ENCODE results near the gene OSTC.

Gene OSTC

DNA sequence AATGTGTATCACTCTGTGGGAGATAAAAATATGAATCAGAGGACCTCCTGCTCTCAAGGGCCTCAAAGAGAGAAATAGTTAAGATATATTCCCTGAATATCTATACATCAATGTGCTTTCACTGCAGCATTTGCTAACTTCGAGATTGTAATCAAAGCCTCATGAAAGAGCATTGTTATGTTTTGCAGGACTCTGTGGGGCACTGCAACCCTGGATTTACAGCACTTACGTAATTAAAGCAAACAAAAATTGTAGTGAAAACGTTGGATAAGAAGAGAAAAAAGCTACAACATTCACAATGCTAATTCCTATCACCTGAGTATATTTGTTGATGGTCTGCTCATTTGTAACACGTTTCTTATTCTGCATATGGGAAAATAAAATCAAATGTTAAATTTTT lies 64.5 kb downstream of the OSTC start:
- DNase-seq (ENCODE audit: low read depth, low spot score), result no peak

DNA sequence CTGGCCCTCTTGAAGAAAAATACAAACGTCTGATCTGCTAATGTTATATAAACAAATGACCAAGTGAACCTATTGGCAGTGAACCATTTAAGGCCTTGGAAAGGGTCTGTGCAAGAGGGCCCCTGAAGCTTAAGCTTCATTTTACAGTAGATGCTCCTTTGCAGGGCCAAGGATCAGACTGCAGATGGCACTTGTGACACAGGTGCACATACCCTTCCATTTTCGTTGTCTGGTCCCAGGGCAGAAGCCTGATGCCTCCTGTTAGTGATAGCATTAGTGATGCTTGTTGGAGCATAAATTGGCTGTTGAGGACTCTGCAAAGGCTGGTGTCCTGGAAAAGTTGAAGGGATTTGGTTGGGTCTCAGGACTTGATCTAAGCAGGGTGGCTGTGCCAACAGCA lies 65.9 kb downstream of the OSTC start:
- DNase-seq (ENCODE audit: low read depth, low spot score), result no peak

DNA sequence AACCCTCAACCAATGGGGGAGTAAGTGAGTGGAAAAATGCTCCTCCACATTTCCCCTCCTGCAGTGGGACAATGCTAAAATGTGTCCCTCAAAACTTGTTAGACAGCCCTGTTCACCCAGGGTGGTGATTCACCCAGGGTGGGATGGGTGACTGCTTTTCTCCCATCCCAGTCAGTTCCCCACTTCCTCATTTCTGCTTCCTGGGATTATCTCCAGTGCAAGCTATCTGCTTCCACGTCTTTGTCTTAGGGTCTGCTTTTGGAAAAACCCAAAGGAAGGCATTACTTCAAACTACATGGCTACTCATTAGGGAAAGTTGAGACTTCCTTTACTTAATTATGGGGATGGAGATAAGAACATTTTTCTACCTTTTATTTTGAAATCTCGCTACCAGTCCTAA lies 67.0 kb downstream of the OSTC start:
- DNase-seq (ENCODE audit: low read depth, low spot score), result no peak
